Hematopoietic multipotent progenitor cell treated with erythropoietin and hydrocortisone succinate and interleukin-3 and kit ligand, for 6 days (in vitro differentiated cells): Measurements from ENCODE around the gene KCNMB2.
A peak's percentile ranks its signal among the peaks of the same experiment; 100 is the strongest.
"Not testable (repeated sequence)": the region's sequence is repeated elsewhere in the genome, so short reads cannot be mapped to it uniquely, and the experiment has no call there.

ENCODE experiments used
- DNase-seq: peaks from one replicate; pipeline ENCODE4 v3.0.0-alpha.2; 2015

The KCNMB2 gene

GRCh38 chr3:178520451-178520850 is 15.8 kb upstream of the KCNMB2 start:
- DNase-seq: no peak

DNA sequence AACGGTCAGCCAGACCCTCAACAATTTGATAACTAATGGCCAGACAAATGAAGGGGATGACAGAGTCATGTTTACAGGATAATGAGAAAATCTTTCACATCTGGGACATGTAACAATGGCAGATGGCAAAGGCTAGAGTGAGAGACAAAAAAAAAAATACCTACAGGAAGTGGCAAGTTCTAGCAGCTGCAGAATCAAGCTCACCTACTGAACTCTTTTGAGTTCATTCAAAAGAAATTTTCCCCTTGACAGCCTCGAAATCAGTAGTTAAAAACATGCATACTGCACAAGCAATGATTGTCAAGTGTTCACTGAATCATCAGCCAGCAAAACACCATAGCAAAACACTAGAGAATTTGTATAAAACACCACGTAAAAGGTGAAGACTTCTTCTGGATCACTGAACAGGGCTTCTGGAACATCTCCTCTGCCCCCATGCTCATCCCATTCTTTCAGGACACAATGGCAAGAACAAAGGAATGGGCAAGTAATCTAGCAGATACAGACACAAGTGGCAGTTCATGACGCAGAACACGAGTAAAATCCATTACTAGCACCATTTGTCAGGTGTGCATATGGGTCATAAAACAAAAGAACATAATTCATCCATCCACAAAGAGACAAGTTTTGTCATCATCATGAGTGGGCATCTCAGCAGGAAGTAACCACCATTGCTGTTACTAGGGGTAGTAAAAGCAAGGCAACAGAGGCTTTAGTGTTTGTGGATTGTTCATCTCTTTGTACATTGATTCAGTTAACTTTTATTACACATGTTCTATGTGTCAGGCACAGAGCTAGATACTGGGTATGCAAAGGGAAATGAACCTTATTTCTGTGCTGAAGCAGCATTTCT is 13.8 kb upstream of the KCNMB2 start:
- no peak for DNase-seq

- no peak for DNase-seq
Observed at GRCh38 chr3:178525251-178525650, 11.0 kb upstream of the KCNMB2 start.

GRCh38 chr3:178526291-178526690 is 9.9 kb upstream of the KCNMB2 start:
- no peak for DNase-seq

DNA sequence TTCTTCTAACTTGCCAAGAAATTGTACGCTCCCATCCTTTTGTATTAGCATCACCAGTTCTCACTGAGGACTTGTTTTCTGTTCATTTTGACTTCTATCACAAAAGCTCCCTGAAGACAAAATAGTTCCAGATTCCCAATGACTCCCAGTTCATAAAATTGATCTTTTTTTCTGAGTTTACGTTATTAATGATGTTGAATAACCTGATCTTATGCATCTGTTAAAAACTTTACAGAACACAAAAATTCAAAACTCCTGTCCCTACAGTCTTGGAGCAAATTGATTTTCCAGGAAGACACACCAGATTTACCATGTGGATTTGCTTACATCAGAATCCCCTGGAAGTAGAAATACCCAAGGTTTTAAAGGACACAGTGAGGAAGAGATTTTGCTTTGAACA is 8.3 kb upstream of the KCNMB2 start:
- DNase-seq: no peak

GRCh38 chr3:178529606-178530225 is 6.5 kb upstream of the KCNMB2 start:
- DNase-seq: no peak

GRCh38 chr3:178532476-178532875 is 3.8 kb upstream of the KCNMB2 start:
- DNase-seq: no peak

DNA sequence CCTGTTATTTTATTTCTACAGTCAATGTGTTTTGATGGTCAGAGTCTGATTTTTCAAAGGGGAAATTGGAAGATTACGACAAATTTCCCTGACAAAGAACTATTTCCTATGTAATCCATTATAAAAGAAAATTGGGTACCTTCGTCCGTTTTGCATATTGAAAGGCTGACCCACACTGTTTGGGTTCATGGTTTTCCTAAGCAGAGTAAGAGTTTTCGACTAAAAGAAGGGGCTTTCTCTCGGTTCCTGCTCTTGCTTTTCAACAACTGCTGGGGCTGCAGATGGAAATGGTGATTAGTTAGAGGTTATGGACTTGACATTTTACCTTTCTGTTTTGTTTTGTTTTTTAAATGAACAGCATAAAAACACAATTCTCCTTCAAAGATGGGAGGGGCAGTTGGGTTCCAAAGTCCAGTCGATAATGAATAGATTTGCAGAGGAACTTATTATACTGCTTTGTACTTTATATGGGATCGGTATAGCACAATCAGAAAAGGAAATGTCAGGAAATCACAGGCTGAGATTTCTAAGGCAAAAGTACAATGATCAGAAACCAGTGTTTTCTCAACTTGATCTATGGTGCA is 978 bp downstream of the KCNMB2 start:
- DNase-seq: no peak

DNA sequence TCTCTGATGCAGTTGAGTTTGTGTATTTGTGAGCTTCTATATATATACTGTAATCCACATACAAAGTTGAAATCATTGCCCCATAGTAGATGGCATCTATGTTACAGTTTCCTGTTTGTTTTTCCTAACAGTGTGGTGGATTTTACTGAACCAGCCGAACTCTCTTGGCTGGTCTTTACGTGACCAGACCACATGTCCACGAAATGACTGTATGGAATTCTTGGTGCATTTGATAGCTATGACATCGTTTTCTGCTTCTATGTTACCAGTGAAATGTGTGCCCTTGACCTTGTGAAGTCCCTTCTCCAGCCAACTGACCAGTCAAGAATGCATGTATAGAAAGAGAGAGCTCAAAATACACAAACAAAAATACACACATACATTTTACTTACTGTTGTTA is 1.8 kb downstream of the KCNMB2 start:
- no peak for DNase-seq

GRCh38 chr3:178540184-178540583 is 3.9 kb downstream of the KCNMB2 start:
- no peak for DNase-seq

DNA sequence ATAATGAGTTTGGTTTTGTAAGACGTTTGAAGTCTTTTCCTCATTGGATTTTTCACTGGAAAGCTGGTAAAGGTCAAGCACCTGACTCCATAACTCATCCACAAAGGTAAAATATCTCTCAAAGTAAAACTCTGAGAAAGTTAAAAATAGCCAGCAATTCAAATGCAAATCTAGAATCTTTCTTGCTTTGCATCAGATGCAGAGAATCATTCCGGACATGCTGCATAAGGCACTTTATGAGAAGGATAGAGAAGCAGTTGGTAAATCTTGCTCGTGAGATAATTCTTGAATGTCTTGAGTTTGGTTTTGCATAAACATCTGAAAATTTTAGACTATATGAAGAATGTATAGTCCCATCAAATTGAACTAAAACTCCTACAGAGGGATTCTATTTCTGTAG is 9.1 kb downstream of the KCNMB2 start:
- DNase-seq: no peak

DNA sequence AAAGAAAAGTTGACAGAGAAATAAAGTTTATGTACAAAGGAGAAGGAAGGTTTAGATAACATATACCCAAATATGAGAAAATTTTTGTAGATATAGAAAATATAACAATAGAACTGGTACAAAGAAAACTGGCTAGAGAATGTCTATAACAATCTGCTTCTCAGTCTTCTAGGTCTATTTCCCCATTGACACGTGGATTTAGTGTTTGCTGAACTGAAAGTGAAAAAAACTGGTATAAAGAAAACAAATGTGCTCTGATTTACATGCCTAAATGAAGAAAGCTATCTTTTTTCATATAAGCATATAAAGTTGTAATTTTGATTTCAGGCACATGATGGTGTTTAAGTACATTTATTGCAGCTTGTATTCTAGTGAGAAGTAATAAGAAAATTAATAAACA is 9.8 kb downstream of the KCNMB2 start:
- DNase-seq: no peak

- DNase-seq: not testable (repeated sequence)
Observed at GRCh38 chr3:178549426-178549825, 13.2 kb downstream of the KCNMB2 start.

- DNase-seq: peak; percentile 9
Observed at GRCh38 chr3:178551916-178552321, 15.7 kb downstream of the KCNMB2 start.

DNA sequence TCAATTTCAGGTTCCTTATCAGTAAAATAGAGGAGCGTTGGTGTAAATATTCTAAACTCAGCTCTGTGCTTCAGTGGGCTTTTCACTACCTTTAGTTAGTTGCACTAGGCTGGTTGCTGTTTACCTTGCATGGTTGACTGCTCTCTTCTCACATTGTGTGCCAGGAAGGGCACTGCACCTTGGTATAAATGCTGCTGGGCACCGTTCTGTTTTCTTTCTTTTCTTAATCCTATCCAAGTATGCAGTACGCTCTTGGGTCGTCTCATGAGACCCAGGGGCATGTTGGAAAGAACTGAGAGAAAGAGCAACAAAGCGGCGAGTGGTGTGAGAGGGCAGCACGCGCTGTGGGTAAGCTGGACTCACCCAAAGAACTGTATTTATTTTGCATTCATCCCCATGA is 22.4 kb downstream of the KCNMB2 start:
- no peak for DNase-seq

- DNase-seq: no peak
Observed at GRCh38 chr3:178560759-178561158, 24.5 kb downstream of the KCNMB2 start.

DNA sequence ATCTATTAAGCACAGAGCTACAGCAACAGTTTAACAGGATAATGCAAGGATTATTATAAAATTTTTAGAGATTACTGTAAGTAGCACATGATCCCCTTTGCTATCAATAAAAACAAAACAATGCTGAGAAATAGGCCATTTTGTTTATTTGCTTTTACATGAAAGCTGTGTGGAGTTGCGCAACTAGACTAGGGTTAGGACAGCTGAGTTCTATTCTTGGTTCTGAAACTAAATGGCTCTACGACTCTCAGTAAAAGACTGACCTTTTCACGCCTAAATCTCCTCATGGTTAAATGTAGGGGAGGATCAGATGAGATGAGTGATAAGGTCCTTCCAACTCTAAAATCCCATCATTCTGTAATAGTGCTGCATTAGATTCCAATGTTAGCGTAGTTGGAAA is 25.0 kb downstream of the KCNMB2 start:
- DNase-seq: no peak

GRCh38 chr3:178562143-178562946 is 26.1 kb downstream of the KCNMB2 start:
- DNase-seq: no peak

DNA sequence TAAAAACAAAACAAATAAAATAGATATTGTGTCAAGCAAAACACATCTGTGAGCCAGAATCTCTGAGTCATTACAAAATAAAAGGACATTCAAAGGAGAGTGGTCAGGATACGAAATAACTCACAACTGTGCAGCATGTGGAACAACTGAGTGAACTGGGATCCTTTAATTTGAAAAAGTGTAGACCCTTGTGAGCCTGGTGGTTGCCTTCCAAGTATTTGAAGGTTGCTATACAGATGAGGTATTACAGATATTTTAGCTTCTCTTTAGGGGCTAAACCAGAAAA is 26.7 kb downstream of the KCNMB2 start:
- DNase-seq: no peak

GRCh38 chr3:178567611-178568010 is 31.4 kb downstream of the KCNMB2 start:
- no peak for DNase-seq

GRCh38 chr3:178568155-178568731 is 32.0 kb downstream of the KCNMB2 start:
- no peak for DNase-seq

DNA sequence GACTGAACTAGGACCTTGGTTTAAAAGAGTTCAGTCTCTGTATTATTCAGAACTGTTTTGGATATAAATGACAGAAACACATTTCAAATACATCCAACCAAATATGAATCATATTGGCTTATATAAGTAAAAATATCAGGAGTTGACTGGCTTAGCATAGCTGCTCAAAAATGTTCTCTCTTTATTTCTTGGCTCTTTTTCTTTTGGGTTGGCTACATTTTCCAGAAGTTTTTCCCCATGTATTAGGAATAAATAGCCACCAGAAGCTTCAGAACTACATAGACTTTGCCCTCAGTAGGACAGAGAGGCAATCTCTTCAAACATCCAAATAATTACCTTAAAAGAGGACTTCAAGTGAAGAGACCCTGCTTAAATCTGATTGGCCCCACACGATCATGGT is 32.7 kb downstream of the KCNMB2 start:
- DNase-seq: no peak

- DNase-seq: no peak
Observed at GRCh38 chr3:178569826-178570225, 33.6 kb downstream of the KCNMB2 start.
